Measurements from ENCODE around the gene SEC14L6. TPM values are rescaled to one million over a fixed set of nuclear protein-coding genes. Genes with fewer than 3 reads are reported as not detected.
"Not testable (repeated sequence)": the region's sequence is repeated elsewhere in the genome, so short reads cannot be mapped to it uniquely, and the experiment has no call there.

The SEC14L6 gene
- not detected for total RNA-seq

DNA sequence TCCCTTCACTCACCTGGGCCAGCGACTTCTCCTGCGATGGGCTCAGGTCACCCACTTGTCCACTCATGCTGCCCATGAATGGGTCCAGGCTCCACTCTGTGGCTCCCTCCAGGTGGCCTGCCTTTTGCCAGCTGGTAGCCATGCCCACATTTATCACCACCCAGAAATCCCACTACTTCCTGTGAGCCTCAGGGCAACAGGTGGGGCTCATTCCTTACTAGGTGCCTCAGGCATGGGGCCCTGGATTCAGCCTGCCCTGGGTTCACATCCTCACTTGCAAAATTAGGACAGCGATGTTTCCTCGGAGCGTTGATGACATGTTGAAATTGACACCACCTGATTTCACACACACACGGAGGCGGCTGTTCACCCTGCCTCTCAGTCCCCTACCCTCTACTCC, at the start of gene SEC14L6:
Gene SEC14L6, minus strand, starts transcription at position 126 of the 400 bp plus-strand sequence. Its CDS starts 59 bp downstream, at position 67.
- H3K27me3 Mint-ChIP-seq, result peaks cover 18% of the 10 kb centered on the region
- POLR2A ChIA-PET, result no interaction called here
- H3K27ac Mint-ChIP-seq, result no peak within 1 kb of the TSS
- no peaks in the 10 kb centered on the region for H3K9me3 Mint-ChIP-seq
- no peak for DNase-seq
- peaks cover 1% of the 10 kb centered on the region for H3K4me1 Mint-ChIP-seq
- CTCF ChIA-PET, result interaction anchor here (0.6 kb wide), 1 partner anchor 1779 kb away, joined by 3 read pairs; no protein-coding TSS in a partner anchor
- H3K36me3 Mint-ChIP-seq (ENCODE audit: low read depth), result no peaks in the 10 kb centered on the region
- H3K4me3 Mint-ChIP-seq, result no peak within 1 kb of the TSS

DNA sequence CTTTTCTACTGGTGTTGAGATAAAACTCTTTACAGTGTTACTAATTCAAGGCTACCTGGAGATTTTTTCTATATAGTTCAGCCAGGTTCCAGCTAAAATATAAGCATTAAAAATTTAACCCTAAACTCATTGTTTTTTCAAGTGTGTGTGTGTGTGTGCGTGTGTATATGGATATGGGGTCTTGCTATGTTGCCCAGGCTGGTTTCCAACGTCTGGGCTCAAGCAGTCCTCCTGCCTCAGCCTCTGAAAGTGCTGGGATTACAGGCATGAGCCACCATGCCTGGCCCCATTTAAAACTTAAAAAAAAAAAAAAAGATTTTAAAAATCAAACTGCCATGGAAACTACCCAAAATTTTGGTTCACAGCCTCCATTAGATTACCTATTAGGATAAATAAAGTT, 49.7 kb upstream of the SEC14L6 start:
- Mint-ChIP-seq H3K4me3 (no peak overlapping the region), H3K36me3 (ENCODE audit: low read depth) (no peaks in the 10 kb centered on the region), H3K4me1 (no peaks in the 10 kb centered on the region), H3K27ac (no peak overlapping the region), H3K27me3 (peaks cover 5% of the 10 kb centered on the region), H3K9me3 (no peaks in the 10 kb centered on the region)
- ChIA-PET CTCF (interaction anchor here (1.5 kb wide), 1 partner anchor 11 kb away, joined by 3 read pairs; no protein-coding TSS in a partner anchor), POLR2A (no interaction called here)
- no peak for DNase-seq

DNA sequence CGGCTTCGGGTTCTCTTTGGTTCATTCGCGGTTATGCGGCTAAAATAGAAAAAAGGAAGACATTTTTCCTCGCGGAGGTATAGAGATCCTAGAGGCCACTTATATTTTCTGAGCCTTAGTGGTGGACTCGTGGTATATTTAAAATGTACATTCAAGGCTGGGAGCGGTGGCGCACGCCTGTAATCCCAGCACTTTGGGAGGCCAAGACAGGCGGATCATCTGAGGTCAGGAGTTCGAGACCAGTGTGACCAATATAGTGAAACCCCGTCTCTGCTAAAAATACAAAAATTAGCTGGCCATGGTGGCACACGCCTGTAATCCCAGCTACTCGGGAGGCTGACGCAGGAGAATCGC, 45.8 kb upstream of the SEC14L6 start:
- H3K9me3 Mint-ChIP-seq, DNase-seq, H3K27ac Mint-ChIP-seq, H3K4me3 Mint-ChIP-seq, H3K4me1 Mint-ChIP-seq, H3K27me3 Mint-ChIP-seq, POLR2A ChIA-PET: not testable (repeated sequence)
- CTCF ChIA-PET, result interaction anchor here (0.5 to 3.1 kb wide), 3 partner anchors 10 to 984 kb away, joined by 3 to 10 read pairs (median 3); no protein-coding TSS in a partner anchor
- peaks cover 14% of the 10 kb centered on the region for H3K36me3 Mint-ChIP-seq (ENCODE audit: low read depth)

DNA sequence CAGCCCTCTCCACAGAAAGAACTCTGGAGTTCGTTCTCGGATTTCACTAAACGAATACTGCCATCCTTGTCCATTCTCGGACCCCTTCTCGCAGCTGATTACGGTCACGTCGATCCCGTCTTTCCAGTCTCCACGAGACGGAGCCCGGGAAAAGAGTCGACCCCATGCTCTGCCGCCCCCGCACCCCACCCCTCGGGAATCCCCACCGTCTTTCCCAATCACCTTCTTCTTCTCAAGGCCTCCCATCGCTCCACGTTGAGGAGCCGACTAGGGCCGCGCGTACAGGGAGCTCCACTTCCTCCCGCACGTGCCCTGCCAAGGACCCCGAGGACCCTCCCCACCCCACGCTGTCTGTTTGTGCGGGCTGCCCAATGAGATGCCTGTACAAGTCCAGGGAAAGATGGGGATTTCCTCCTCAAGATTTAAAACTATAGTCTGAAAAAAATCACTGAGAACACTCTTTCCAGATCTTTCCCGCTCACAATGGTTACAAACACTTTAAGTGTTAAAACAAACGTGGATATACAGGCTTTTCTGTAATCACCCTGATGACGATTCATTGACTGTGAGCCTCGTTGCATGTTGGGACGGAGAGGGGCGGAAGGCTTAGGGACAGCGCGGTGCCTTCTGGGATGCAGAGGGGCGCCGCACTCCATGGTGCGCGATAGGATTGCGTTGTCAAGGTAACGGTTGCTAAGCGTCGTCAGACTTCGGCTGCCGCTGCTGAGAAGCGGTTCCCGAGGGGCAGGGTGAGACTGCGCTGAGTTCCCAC, 45.2 kb upstream of the SEC14L6 start, which contains the start of gene PES1:
Gene PES1, minus strand, starts transcription at position 323 of the 772 bp plus-strand sequence. Its CDS starts 77 bp downstream, at position 246.
- Mint-ChIP-seq H3K9me3 (no peaks in the 10 kb centered on the region), H3K27ac (no peak within 1 kb of the TSS), H3K4me3 (no peak within 1 kb of the TSS), H3K27me3 (peaks cover 5% of the 10 kb centered on the region), H3K36me3 (ENCODE audit: low read depth) (peaks cover 20% of the 10 kb centered on the region), H3K4me1 (no peaks in the 10 kb centered on the region)
- POLR2A ChIA-PET, result no interaction called here
- peak; percentile 96 for DNase-seq
- CTCF ChIA-PET, result interaction anchor here (0.5 to 3.1 kb wide), 5 partner anchors 10 to 984 kb away, joined by 3 to 10 read pairs (median 3); no protein-coding TSS in a partner anchor

DNA sequence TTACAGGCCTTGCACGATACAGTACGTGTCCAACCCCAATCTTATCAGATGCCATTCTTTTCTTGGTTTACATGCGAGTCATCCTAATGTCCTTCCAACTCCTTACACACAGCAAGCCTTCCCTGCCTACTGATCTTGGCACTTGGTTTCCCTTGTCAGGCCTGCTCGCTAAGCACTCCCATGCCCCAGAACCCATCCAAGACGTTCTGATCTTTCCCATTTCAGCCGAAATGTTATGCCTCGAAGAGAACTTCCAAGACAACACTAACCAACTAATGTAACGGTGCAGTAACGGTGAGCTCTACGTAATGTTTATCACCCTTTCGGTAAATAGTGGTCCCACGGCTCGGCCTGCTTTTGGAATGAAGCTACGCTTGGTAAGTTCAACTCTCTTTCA, 44.6 kb upstream of the SEC14L6 start:
- Mint-ChIP-seq H3K4me1 (no peaks in the 10 kb centered on the region), H3K4me3 (no peak overlapping the region), H3K9me3 (no peaks in the 10 kb centered on the region), H3K36me3 (ENCODE audit: low read depth) (peaks cover 26% of the 10 kb centered on the region), H3K27ac (no peak overlapping the region), H3K27me3 (peaks cover 5% of the 10 kb centered on the region)
- ChIA-PET CTCF (interaction anchor here (0.6 to 3.1 kb wide), 4 partner anchors 11 to 665 kb away, joined by 3 to 10 read pairs (median 4); no protein-coding TSS in a partner anchor), POLR2A (no interaction called here)
- peak; percentile 7 for DNase-seq

DNA sequence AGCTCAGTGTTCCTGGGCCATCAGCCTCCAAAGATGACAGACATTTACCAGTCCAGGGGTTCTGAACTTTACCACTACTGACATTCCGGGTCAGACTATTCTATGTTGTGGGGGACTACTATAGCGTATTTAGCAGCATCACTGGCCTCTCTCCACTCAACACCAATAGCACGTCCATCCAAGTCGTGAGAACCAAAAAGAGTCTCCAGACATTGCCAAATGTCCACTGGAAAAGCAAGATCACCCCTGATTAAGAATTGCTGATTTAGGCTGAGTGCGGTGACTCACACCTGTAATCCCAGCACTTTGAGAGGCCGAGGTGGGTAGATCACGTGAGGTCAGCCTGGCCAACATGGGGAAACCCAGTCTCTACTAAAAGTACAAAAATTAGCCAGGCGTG, 39.9 kb upstream of the SEC14L6 start:
- no peak overlapping the region for H3K27ac Mint-ChIP-seq
- H3K36me3 Mint-ChIP-seq (ENCODE audit: low read depth), result peaks cover 46% of the 10 kb centered on the region
- ChIA-PET CTCF (no interaction called here), POLR2A (no interaction called here)
- H3K4me3 Mint-ChIP-seq, result no peak overlapping the region
- no peaks in the 10 kb centered on the region for H3K9me3 Mint-ChIP-seq
- DNase-seq, result no peak
- no peaks in the 10 kb centered on the region for H3K4me1 Mint-ChIP-seq
- no peaks in the 10 kb centered on the region for H3K27me3 Mint-ChIP-seq

DNA sequence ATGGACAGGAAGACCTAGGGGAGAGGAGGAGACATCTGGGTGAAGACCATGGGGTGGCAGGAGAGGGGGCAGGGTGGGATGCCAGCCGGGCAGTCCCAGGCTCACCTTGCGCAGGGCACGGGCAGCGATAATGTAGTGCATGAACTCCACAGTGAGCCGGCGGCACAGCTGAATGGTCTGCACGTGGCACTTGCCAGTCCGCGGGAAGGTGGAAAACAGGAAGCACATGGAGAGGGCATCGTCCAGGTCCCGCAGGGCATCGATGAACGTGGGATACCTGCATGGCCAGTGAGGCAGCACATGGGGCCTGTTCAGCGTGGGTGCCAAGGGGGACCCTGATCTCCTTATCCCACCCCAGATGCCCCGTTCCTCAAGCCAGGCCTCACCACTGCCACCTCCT, 37.9 kb upstream of the SEC14L6 start:
- no peak for DNase-seq
- no peaks in the 10 kb centered on the region for H3K27me3 Mint-ChIP-seq
- ChIA-PET POLR2A (no interaction called here), CTCF (no interaction called here)
- H3K4me3 Mint-ChIP-seq, result no peak overlapping the region
- H3K9me3 Mint-ChIP-seq, result no peaks in the 10 kb centered on the region
- no peak overlapping the region for H3K27ac Mint-ChIP-seq
- peaks cover 60% of the 10 kb centered on the region for H3K36me3 Mint-ChIP-seq (ENCODE audit: low read depth)
- H3K4me1 Mint-ChIP-seq, result no peaks in the 10 kb centered on the region

DNA sequence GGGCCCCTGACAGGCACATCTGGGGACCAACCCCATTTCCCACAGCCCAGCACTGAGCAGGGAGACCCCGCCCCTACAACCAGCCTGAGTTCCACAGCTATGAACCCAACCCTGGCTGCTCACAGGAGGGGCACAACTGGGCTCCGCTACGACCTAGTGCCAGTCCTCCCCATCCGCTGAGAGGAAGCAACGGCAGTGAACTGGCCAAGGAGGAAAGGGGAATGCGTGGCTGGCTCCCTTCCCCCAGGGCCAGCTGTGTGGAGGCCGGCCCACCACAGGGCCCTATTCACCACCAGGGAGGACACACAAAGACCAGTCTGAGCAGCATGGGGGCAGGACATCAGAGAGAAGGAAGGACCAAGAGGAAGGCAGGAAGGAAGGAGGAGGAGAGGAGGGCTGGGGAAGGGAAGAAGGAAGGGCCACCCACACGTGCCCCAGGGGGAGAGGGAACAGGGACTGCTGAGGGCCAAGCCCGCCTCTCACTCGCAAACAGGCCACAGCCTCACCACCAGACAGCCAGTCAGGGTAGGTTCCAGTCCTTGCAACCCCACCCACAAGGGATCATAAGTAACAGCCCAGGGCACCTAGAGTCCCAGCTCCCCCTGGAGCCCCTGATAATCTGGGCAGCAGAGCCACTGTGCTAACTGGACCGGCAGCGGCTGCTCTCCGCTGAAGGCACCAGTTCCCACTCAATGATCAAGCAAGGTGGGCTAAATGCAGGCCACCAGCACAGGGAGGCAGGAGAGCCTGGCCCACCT, 36.4 kb upstream of the SEC14L6 start:
- DNase-seq, result no peak
- Mint-ChIP-seq H3K4me3 (no peak overlapping the region), H3K36me3 (ENCODE audit: low read depth) (peaks cover 57% of the 10 kb centered on the region), H3K27ac (no peak overlapping the region), H3K9me3 (no peaks in the 10 kb centered on the region), H3K4me1 (no peaks in the 10 kb centered on the region), H3K27me3 (no peaks in the 10 kb centered on the region)
- ChIA-PET POLR2A (no interaction called here), CTCF (no interaction called here)

DNA sequence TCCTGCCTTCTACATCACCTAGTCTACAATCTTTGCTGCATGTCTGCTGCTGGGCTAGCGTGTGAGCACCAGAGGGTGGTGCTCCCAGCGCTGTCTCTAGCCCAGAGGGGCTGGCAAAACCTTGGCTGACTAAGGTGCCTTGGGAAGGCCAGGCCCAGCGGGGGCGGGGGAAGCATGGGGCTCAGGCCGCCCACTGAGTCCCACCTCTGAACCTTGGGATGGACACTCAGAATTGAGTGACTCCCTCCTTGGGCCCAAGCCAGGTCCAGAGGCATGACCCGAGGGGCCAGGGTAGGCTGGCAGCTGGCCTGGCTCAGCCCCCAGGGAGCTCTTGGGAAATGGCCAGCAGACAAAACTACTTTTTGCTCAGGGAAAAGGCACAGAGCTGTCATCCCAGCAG, 35.5 kb upstream of the SEC14L6 start:
- no peak overlapping the region for H3K4me3 Mint-ChIP-seq
- H3K4me1 Mint-ChIP-seq, result no peaks in the 10 kb centered on the region
- POLR2A ChIA-PET, result no interaction called here

DNA sequence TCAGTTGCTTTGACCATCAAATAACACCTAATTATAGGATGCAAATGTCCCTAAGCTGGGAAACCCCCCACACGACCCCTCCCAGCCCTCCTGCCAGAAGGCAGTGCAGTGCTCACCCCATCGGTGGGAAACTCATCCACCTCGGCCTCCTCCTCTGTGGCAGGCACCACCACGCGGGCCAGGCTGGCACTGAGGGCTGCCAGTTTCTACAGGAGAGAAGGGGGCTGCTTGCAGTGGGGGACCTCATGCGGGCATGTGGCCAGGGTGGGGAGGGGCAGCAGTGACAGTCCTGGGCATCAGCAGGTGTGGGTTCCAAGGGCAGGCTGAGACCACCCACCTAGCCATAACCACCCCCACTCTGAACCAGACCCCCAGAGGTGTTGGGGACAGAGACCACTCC, 34.4 kb upstream of the SEC14L6 start:
- H3K27me3 Mint-ChIP-seq, result no peaks in the 10 kb centered on the region
- DNase-seq, result no peak
- H3K4me1 Mint-ChIP-seq, result no peaks in the 10 kb centered on the region
- no peaks in the 10 kb centered on the region for H3K9me3 Mint-ChIP-seq
- no peak overlapping the region for H3K27ac Mint-ChIP-seq
- peaks cover 48% of the 10 kb centered on the region for H3K36me3 Mint-ChIP-seq (ENCODE audit: low read depth)
- no peak overlapping the region for H3K4me3 Mint-ChIP-seq
- ChIA-PET POLR2A (no interaction called here), CTCF (no interaction called here)

More for the DNA sequence above, 35.5 kb upstream of the SEC14L6 start:
- Mint-ChIP-seq H3K9me3 (no peaks in the 10 kb centered on the region), H3K27ac (no peak overlapping the region), H3K27me3 (no peaks in the 10 kb centered on the region), H3K36me3 (ENCODE audit: low read depth) (peaks cover 50% of the 10 kb centered on the region)
- CTCF ChIA-PET, result no interaction called here
- no peak for DNase-seq

DNA sequence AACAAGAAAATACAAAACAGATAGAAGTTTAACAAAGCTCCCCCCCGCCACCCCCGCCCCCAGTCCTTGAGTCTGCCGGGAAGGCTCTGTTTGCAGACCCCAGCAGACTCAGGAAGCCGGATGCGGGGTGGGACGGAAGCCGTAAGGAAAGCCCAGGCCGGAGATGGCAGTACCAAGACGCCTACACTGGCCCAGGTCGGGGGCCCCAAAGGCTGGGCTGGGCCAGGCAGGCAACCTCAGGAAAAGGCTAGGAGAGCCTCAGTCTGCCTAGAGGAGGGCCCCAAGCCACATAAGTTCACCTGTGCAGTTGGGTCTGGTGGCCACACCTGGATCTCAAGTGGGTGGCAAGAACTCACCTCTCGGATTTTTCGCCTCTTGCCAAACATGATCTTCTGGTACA, 31.9 kb upstream of the SEC14L6 start:
- no peaks in the 10 kb centered on the region for H3K9me3 Mint-ChIP-seq
- no peak overlapping the region for H3K27ac Mint-ChIP-seq
- ChIA-PET POLR2A (no interaction called here), CTCF (interaction anchor here (0.5 to 0.9 kb wide), 2 partner anchors 64 to 568 kb away, joined by 5 to 6 read pairs; no protein-coding TSS in a partner anchor)
- H3K4me1 Mint-ChIP-seq, result no peaks in the 10 kb centered on the region
- DNase-seq, result no peak
- peaks cover 42% of the 10 kb centered on the region for H3K36me3 Mint-ChIP-seq (ENCODE audit: low read depth)
- peaks cover 5% of the 10 kb centered on the region for H3K27me3 Mint-ChIP-seq
- no peak overlapping the region for H3K4me3 Mint-ChIP-seq

DNA sequence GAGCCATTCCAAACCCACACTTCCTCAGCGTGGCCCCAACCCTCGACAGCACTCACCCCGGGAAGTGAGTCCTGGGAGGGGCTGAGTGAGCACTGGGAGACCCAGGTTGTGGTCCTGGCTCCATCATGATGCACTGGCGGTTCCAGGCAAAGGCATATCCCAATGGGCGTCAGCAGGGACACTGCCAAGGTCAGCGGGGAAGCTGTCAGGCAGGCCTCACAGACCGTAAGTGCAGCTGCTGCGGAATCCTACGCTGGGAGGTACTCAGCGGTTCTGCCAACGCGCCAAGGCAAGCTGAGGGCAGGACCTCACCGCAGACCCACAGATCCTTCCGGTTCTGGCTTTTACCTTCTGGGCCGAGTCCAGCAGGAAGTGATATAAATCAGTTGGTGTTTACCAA, 29.3 kb upstream of the SEC14L6 start:
- Mint-ChIP-seq H3K4me3 (no peak overlapping the region), H3K27ac (peak overlapping the region; percentile 5), H3K4me1 (no peaks in the 10 kb centered on the region), H3K27me3 (peaks cover 10% of the 10 kb centered on the region), H3K9me3 (no peaks in the 10 kb centered on the region), H3K36me3 (ENCODE audit: low read depth) (peaks cover 30% of the 10 kb centered on the region)
- ChIA-PET POLR2A (no interaction called here), CTCF (no interaction called here)
- no peak for DNase-seq

DNA sequence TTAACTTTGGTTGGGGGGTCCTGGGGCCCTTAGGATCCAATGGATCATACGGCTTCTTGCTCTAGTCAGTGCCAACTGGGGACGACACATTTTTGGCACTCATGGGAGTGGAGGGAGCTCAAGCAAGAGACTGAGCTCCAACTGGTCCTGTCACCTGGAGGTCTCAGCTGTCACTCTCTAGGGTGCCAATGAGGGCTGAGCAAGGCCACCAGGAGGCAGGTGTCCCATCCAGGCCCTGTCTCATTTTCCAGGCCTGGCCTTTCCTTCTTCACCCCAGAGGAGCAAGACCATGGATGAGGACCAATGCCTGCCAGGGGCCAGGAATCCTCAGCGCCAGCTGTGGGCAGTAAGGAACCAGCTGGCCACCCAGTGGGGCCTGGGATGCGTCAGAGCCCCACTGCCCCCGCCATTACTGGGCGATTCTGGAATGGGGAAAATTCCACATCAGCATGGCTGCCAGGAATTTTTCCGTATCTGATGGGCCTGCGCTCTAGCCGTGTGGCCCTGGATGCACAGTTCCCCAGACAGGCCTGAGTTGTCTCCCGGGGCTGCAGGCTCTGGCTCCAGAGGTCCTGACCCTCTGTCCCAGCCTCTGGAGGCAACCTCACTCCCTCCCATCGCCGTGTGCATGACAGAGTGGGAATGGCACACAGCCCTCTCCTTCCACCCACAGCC, 28.6 kb upstream of the SEC14L6 start:
- H3K36me3 Mint-ChIP-seq (ENCODE audit: low read depth), result peaks cover 23% of the 10 kb centered on the region
- ChIA-PET POLR2A (no interaction called here), CTCF (no interaction called here)
- no peak for DNase-seq
- no peak overlapping the region for H3K27ac Mint-ChIP-seq
- H3K4me3 Mint-ChIP-seq, result no peak overlapping the region
- peaks cover 10% of the 10 kb centered on the region for H3K27me3 Mint-ChIP-seq
- H3K4me1 Mint-ChIP-seq, result no peaks in the 10 kb centered on the region
- H3K9me3 Mint-ChIP-seq, result no peaks in the 10 kb centered on the region
